H1 (cell line): ENCODE measurements around the gene FKBP10. TPM values are rescaled to one million over a fixed set of nuclear protein-coding genes. Genes with fewer than 3 reads are reported as not detected.

ENCODE experiments used
- CTCF ChIA-PET: fragments of 300-600 bp; sonication (Branson Sonifier 250); formaldehyde crosslinking; loops from one replicate; lab custom pipeline; 2021; ENCODE audit not compliant: partially characterized antibody; lab: Charles Lee
- POLR2A ChIA-PET: fragments of 300-600 bp; sonication (Branson Sonifier 250); formaldehyde crosslinking; loops from one replicate; lab custom pipeline; 2021; ENCODE audit warnings: inconsistent platforms; ENCODE audit not compliant: partially characterized antibody; lab: Charles Lee
- DNase-seq, 2 experiments: peaks; one replicate each; pipeline versions ENCODE4 v3.0.0 to v3.0.0-alpha.2; 2010 to 2022; ENCODE audit warnings: low spot score in 2 of 2, low read depth in 1 of 2, mixed read lengths in 1 of 2
- FAIRE-seq: peaks from 2 replicates; lab custom pipeline; 2011; peaks lifted over from hg19 to GRCh38; lab: Jason Lieb, UNC
- H2AFZ ChIP-seq: 2 replicates; pipeline ENCODE4 v1.8.1; 2012; ENCODE audit warnings: low read length, inconsistent platforms
- H2AK5ac ChIP-seq: 2 replicates; pipeline ENCODE4 v1.6.1; 2013; ENCODE audit warnings: low read depth, low read length
- H2BK120ac ChIP-seq: replicated peaks from 2 replicates; pipeline ENCODE3; 2013; ENCODE audit warnings: low read depth, low read length, inconsistent platforms
- H2BK12ac ChIP-seq: 2 replicates; pipeline ENCODE4 v1.6.1; 2013; ENCODE audit warnings: low read depth, low read length
- H2BK15ac ChIP-seq: 2 replicates; pipeline ENCODE4 v1.6.1; 2013; ENCODE audit warnings: low read length
- H2BK20ac ChIP-seq: 2 replicates; pipeline ENCODE4 v1.6.1; 2013; ENCODE audit warnings: low read length
- H2BK5ac ChIP-seq: 2 replicates; pipeline ENCODE4 v1.6.1; 2013; ENCODE audit warnings: low read depth, low read length
- H3K14ac ChIP-seq: 2 replicates; pipeline ENCODE4 v1.6.1; 2013; ENCODE audit warnings: inconsistent platforms; ENCODE audit not compliant: insufficient read length
- H3K18ac ChIP-seq: 2 replicates; pipeline ENCODE4 v1.6.1; 2013; ENCODE audit warnings: low read length; ENCODE audit errors: extremely low read depth
- H3K23ac ChIP-seq: 2 replicates; pipeline ENCODE4 v1.6.1; 2013; ENCODE audit warnings: inconsistent platforms; ENCODE audit not compliant: insufficient read length
- H3K23me2 ChIP-seq: 2 replicates; pipeline ENCODE4 v1.6.1; 2013; ENCODE audit warnings: low read depth, low read length
- H3K27ac ChIP-seq: 2 replicates; pipeline ENCODE4 v1.6.1; 2011; ENCODE audit warnings: low read depth, low read length, inconsistent platforms
- H3K27me3 ChIP-seq, 4 experiments: replicated peaks in 1 of 4; 1 replicate in 1 of 4; 2 replicates in 3 of 4; pipeline versions ENCODE4 v1.6.1 to v1.8.1; 2011 to 2013; ENCODE audit warnings: low read length in 3 of 4, mild to moderate bottlenecking in 3 of 4, inconsistent platforms in 2 of 4, mixed read lengths in 2 of 4, moderate library complexity in 1 of 4; ENCODE audit not compliant: control insufficient read depth in 3 of 4, insufficient read depth in 3 of 4; ENCODE audit errors: extremely low read depth in 1 of 4
- H3K36me3 ChIP-seq, 4 experiments: 2 replicates each; pipeline versions ENCODE4 v1.6.1 to v1.8.1; 2011 to 2013; ENCODE audit warnings: mild to moderate bottlenecking in 4 of 4, low read length in 3 of 4, moderate library complexity in 2 of 4, control low read depth in 1 of 4, inconsistent platforms in 1 of 4; ENCODE audit not compliant: insufficient read depth in 4 of 4, control insufficient read depth in 2 of 4
- H3K4ac ChIP-seq: replicated peaks from 2 replicates; pipeline ENCODE3; 2013; ENCODE audit warnings: low read length, low read depth, mixed read lengths, inconsistent platforms; ENCODE audit not compliant: insufficient read length
- H3K4me1 ChIP-seq, 4 experiments: replicated peaks in 1 of 4; 1 replicate in 1 of 4; 2 replicates in 3 of 4; pipeline versions ENCODE4 v1.6.1 to v1.8.1; 2011 to 2013; ENCODE audit warnings: low read length in 3 of 4, inconsistent platforms in 2 of 4, mixed read lengths in 1 of 4; ENCODE audit not compliant: insufficient read depth in 4 of 4, control insufficient read depth in 3 of 4
- H3K4me2 ChIP-seq, 2 experiments: 2 replicates each; pipeline versions ENCODE4 v1.6.1 to v1.8.1; 2011 to 2013; ENCODE audit warnings: low read depth in 2 of 2, low read length in 2 of 2, control low read depth in 1 of 2, inconsistent platforms in 1 of 2, mild to moderate bottlenecking in 1 of 2; ENCODE audit not compliant: insufficient read depth in 1 of 2
- H3K4me3 ChIP-seq, 4 experiments: fragments of 200-600, 300-600 bp in 1 of 4; sonication (generic), shearing (Covaris generic), sonication (Bioruptor Twin) in 1 of 4; 2 replicates each; pipeline versions ENCODE4 v1.5.1 to v1.8.1; 2011 to 2016; ENCODE audit warnings: low read length in 4 of 4, low read depth in 3 of 4, control low read depth in 2 of 4, inconsistent platforms in 2 of 4, mild to moderate bottlenecking in 2 of 4, mixed read lengths in 1 of 4, moderate library complexity in 1 of 4; ENCODE audit not compliant: insufficient read depth in 2 of 4; ENCODE audit errors: extremely low read depth in 1 of 4
- H3K56ac ChIP-seq: replicated peaks from 2 replicates; pipeline ENCODE3; 2013; ENCODE audit warnings: low read depth, mild to moderate bottlenecking, mixed read lengths, low read length, inconsistent platforms; ENCODE audit not compliant: insufficient read length
- H3K79me1 ChIP-seq: 2 replicates; pipeline ENCODE4 v1.6.1; 2013; ENCODE audit warnings: low read depth, low read length, control low read depth
- H3K79me2 ChIP-seq, 2 experiments: 2 replicates each; pipeline versions ENCODE4 v1.6.1 to v1.8.1; 2012 to 2013; ENCODE audit warnings: low read length in 2 of 2, mild to moderate bottlenecking in 2 of 2, inconsistent platforms in 1 of 2; ENCODE audit not compliant: insufficient read depth in 2 of 2, control insufficient read depth in 1 of 2
- H3K9ac ChIP-seq, 4 experiments: replicated peaks in 1 of 4; 1 replicate in 1 of 4; 2 replicates in 3 of 4; pipeline versions ENCODE4 v1.6.1 to v1.8.1; 2011 to 2013; ENCODE audit warnings: low read depth in 3 of 4, low read length in 3 of 4, control low read depth in 2 of 4, mild to moderate bottlenecking in 2 of 4, moderate library complexity in 2 of 4, inconsistent platforms in 1 of 4; ENCODE audit errors: extremely low read depth in 1 of 4
- H3K9me3 ChIP-seq, 2 experiments: 2 replicates each; pipeline versions ENCODE4 v1.6.1 to v1.8.1; 2012 to 2013; ENCODE audit warnings: mild to moderate bottlenecking in 2 of 2, moderate library complexity in 2 of 2, control low read depth in 1 of 2, inconsistent platforms in 1 of 2, low read depth in 1 of 2, low read length in 1 of 2, mixed read lengths in 1 of 2; ENCODE audit not compliant: insufficient read depth in 2 of 2
- H4K20me1 ChIP-seq, 2 experiments: replicated peaks in 1 of 2; 2 replicates each; pipeline versions ENCODE3 to v1.8.1; 2011 to 2013; ENCODE audit warnings: inconsistent platforms in 2 of 2, low read length in 2 of 2, mild to moderate bottlenecking in 1 of 2; ENCODE audit not compliant: insufficient read depth in 2 of 2, control insufficient read depth in 1 of 2
- H4K5ac ChIP-seq: 2 replicates; pipeline ENCODE4 v1.6.1; 2013; ENCODE audit warnings: low read length, low read depth, mixed read lengths, inconsistent platforms; ENCODE audit not compliant: insufficient read length
- H4K8ac ChIP-seq: 2 replicates; pipeline ENCODE4 v1.8.0; 2013; ENCODE audit warnings: mild to moderate bottlenecking, moderate library complexity, low read length, inconsistent platforms; ENCODE audit not compliant: insufficient read depth; ENCODE audit errors: extremely low read depth
- H4K91ac ChIP-seq: replicated peaks from 2 replicates; pipeline ENCODE3; 2013; ENCODE audit warnings: low read length, mixed read lengths, inconsistent platforms; ENCODE audit not compliant: insufficient read length
- CEBPB ChIP-seq: IDR thresholded peaks from 2 replicates; pipeline ENCODE4 v1.6.1; 2012; ENCODE audit warnings: low read depth, low read length
- CREB1 ChIP-seq: IDR thresholded peaks from 2 replicates; pipeline ENCODE4 v1.6.1; 2012; ENCODE audit warnings: inconsistent platforms
- CTCF ChIP-seq, 3 experiments: IDR thresholded peaks; 1 replicate in 2 of 3; 2 replicates in 1 of 3; pipeline versions ENCODE4 v1.5.1 to v1.6.1; 2011; ENCODE audit warnings: low read length in 3 of 3, mild to moderate bottlenecking in 3 of 3, inconsistent platforms in 2 of 3, low read depth in 1 of 3, moderate library complexity in 1 of 3; ENCODE audit not compliant: insufficient read depth in 1 of 3; ENCODE audit errors: control extremely low read depth in 1 of 3
- HDAC2 ChIP-seq, 2 experiments: fragments of 300-600 bp in 1 of 2; sonication (generic) in 1 of 2; IDR thresholded peaks; 2 replicates each; pipeline ENCODE4 v1.6.1; 2011 to 2012; ENCODE audit warnings: low read depth in 2 of 2, low read length in 2 of 2, mild to moderate bottlenecking in 2 of 2, moderate library complexity in 2 of 2, borderline replicate concordance in 1 of 2, inconsistent platforms in 1 of 2
- POLR2AphosphoS5 ChIP-seq: IDR thresholded peaks from 2 replicates; pipeline ENCODE4 v1.6.1; 2011; ENCODE audit warnings: low read depth, low read length
- RXRA ChIP-seq: IDR thresholded peaks from 2 replicates; pipeline ENCODE4 v1.6.1; 2011; ENCODE audit warnings: low read depth, mild to moderate bottlenecking, low read length, moderate library complexity; ENCODE audit not compliant: insufficient read depth
- SIRT6 ChIP-seq: IDR thresholded peaks from one replicate; pipeline ENCODE4 v1.7.1; 2012; ENCODE audit warnings: low read length, inconsistent platforms
- SP4 ChIP-seq: IDR thresholded peaks from 2 replicates; pipeline ENCODE4 v1.6.1; 2012; ENCODE audit warnings: low read length, inconsistent platforms
- TAF7 ChIP-seq: optimal IDR thresholded peaks from 2 replicates; pipeline ENCODE3; 2011; ENCODE audit warnings: low read depth, mild to moderate bottlenecking, inconsistent platforms, low read length, moderate library complexity, borderline replicate concordance
- TCF12 ChIP-seq: IDR thresholded peaks from 2 replicates; pipeline ENCODE4 v1.6.1; 2011; ENCODE audit warnings: low read depth, mild to moderate bottlenecking, low read length
- WGBS, 2 experiments: shearing (Covaris generic) in 1 of 2; methylation state at CpG; one replicate each; pipeline versions ENCODE4 v1.1.6 to v1.1.7; 2013 to 2015; ENCODE audit warnings: low lambda C conversion rate in 2 of 2, mixed read lengths in 2 of 2, inconsistent platforms in 1 of 2, low coverage in 1 of 2, missing lambda C conversion rate in 1 of 2; ENCODE audit not compliant: insufficient replicate concordance in 2 of 2, insufficient coverage in 1 of 2, insufficient read length in 1 of 2; ENCODE audit errors: extremely low coverage in 1 of 2, missing lambda C conversion rate in 1 of 2; 5-methylcytosine and 5-hydroxymethylcytosine counted together
- polyA plus RNA-seq, 7 experiments: library from polyadenylated mRNA; depleted of rRNA in 3 of 7; stranded (reverse) in 5 of 7; unstranded in 2 of 7; fragments of >200 nt in 5 of 7; fragments of 200-250 nt in 2 of 7; gene quantifications; 1 replicate in 5 of 7; 2 replicates in 1 of 7; 4 replicates in 1 of 7; pipeline versions ENCODE4 v1.2.1 to v1.2.3, GENCODE V29; 2011 to 2013; ENCODE audit warnings: missing spikeins in 2 of 7, mixed read lengths in 2 of 7
- total RNA-seq: library from RNA; stranded (reverse); fragmentation: NEBNext Ultra II Directional; extraction: Animal tissue kit (Norgen Biotek cat#: 25700); gene quantifications from 2 replicates; pipeline ENCODE4 v1.2.1, GENCODE V29; 2021

FKBP10 gene
- total and polyA plus RNA-seq, 2 of the 8 experiments (the other 6 are each of a cell fraction or from before 2014, with no cell fraction given): 173 to 283 TPM

GRCh38 chr17:41773731-41774193 lies 39.0 kb upstream of the FKBP10 start:
- Histone ChIP-seq H2BK15ac (peak overlapping the region; percentile 75; the same call in 1 of the 2 replicates), H3K14ac (no peak overlapping the region), H3K9ac (peak overlapping the region in 1 of 4 experiments; percentile 38; a peak in 1 of 7 replicates), H3K4ac (no peak overlapping the region), H2BK20ac (peak overlapping the region; percentile 89; the same call in 1 of the 2 replicates), H3K18ac (no peak overlapping the region; the same call in 1 of the 2 replicates), H3K4me1 (peaks cover 0 to 51% (median 34%) of the 10 kb centered on the region in 4 experiments; a peak in 6 of 7 replicates), H4K5ac (no peak overlapping the region), H3K4me3 (no peak overlapping the region), H2BK5ac (peak overlapping the region; percentile 88), H2AK5ac (peak overlapping the region; percentile 11; the same call in 1 of the 2 replicates), H3K79me2 (peaks cover 0 to 35% of the 10 kb centered on the region in 2 experiments; a peak in 2 of 4 replicates), H4K20me1 (peaks cover 6 to 23% of the 10 kb centered on the region in 2 experiments), H3K9me3 (no peaks in the 10 kb centered on the region), H3K27me3 (no peaks in the 10 kb centered on the region), H4K91ac (no peak overlapping the region), H2AFZ (no peak overlapping the region), H2BK120ac (no peak overlapping the region), H3K27ac (no peak overlapping the region), H3K23ac (no peak overlapping the region), H4K8ac (no peak overlapping the region), H3K79me1 (peaks cover 19% of the 10 kb centered on the region), H3K36me3 (peaks cover 6 to 20% (median 17%) of the 10 kb centered on the region in 4 experiments; a peak in 5 of 8 replicates), H3K4me2 (peak overlapping the region in 1 of 2 experiments; percentile 37; a peak in 1 of 4 replicates), H3K56ac (no peak overlapping the region), H3K23me2 (no peaks in the 10 kb centered on the region; the same call in 1 of the 2 replicates), H2BK12ac (peak overlapping the region; percentile 90; the same call in 1 of the 2 replicates)
- TF ChIP-seq RXRA (no peak), TCF12 (no peak), SP4 (no peak), CREB1 (no peak), CEBPB (no peak), HDAC2 (IDR thresholded peaks at IDR 0.05; ENCODE audit: borderline replicate concordance in 1 of 2, low read depth in 2 of 2, low read length in 2 of 2) (no peak), CTCF (IDR thresholded peaks at IDR 0.05; ENCODE audit: control extremely low read depth in 1 of 3, insufficient read depth in 1 of 3, low read depth in 1 of 3, low read length in 3 of 3) (no peak), SIRT6 (no peak), POLR2AphosphoS5 (no peak), TAF7 (no peak)
- ChIA-PET POLR2A (interaction anchor here (0.7 to 7.5 kb wide), 11 partner anchors 12 to 91 kb away, joined by 3 to 83 read pairs (median 4); partner anchors contain the start of genes EIF1, JUP and KLHL11), CTCF (interaction anchor here (1.1 to 5.3 kb wide), 11 partner anchors 10 to 38 kb away, joined by 3 to 33 read pairs (median 8); partner anchors contain the start of genes JUP and P3H4)
- no peak for DNase-seq
- 88% methylated on average over 8 of the region's 8 CpGs; no CpG with 5 or more reads in 1 of the 2 experiments for WGBS, 2 experiments
- FAIRE-seq: no peak
